Spinal cord (tissue), 10 donors: ENCODE data around the gene THADA. TPM values are rescaled to one million over a fixed set of nuclear protein-coding genes. Genes with fewer than 3 reads are reported as not detected.

Experiments used
- DNase-seq, 6 donors: peaks; one replicate each; pipeline versions ENCODE4 v3.0.0 to v3.0.0-alpha.2; 2013 to 2015; ENCODE audit warnings: low spot score in 6 of 6, low read depth in 4 of 6
- H3K27ac ChIP-seq: one replicate; pipeline ENCODE4 v1.5.1; 2013; ENCODE audit warnings: low read depth, low read length, control low read depth
- H3K27me3 ChIP-seq: one replicate; pipeline ENCODE4 v1.6.1; 2013; ENCODE audit warnings: low read length; ENCODE audit not compliant: control insufficient read depth, insufficient read depth
- H3K36me3 ChIP-seq: one replicate; pipeline ENCODE4 v1.6.1; 2013; ENCODE audit warnings: low read length; ENCODE audit not compliant: control insufficient read depth, insufficient read depth
- H3K4me1 ChIP-seq: one replicate; pipeline ENCODE4 v1.6.1; 2013; ENCODE audit warnings: low read length; ENCODE audit not compliant: control insufficient read depth, insufficient read depth
- H3K4me3 ChIP-seq: one replicate; pipeline ENCODE4 v1.5.1; 2013; ENCODE audit warnings: low read depth, low read length, control low read depth
- H3K9me3 ChIP-seq: one replicate; pipeline ENCODE4 v1.6.1; 2013; ENCODE audit warnings: low read length; ENCODE audit not compliant: control insufficient read depth, insufficient read depth
- WGBS: methylation state at CpG from one replicate; pipeline ENCODE4 v1.1.5; 2013; ENCODE audit warnings: missing lambda C conversion rate; ENCODE audit not compliant: insufficient coverage; 5-methylcytosine and 5-hydroxymethylcytosine counted together
- polyA plus RNA-seq, 2 donors: library from polyadenylated mRNA; unstranded; fragments of 120-200 nt; gene quantifications; one replicate each; pipeline ENCODE4 v1.2.1, GENCODE V29; 2013; ENCODE audit not compliant: insufficient read length in 2 of 2
- total RNA-seq, 2 donors: library from RNA; depleted of rRNA in 1 of 2; stranded (reverse); fragments of 120-200 nt in 1 of 2; fragments of >200 nt in 1 of 2; gene quantifications; one replicate each; pipeline versions ENCODE4 v1.2.3 to v1.2.4, GENCODE V29; 2013 to 2014
- donor health status: healthy.

The THADA gene
- total and polyA plus RNA-seq, 4 donors: 16.5 to 44.8 (median 21.5) TPM

DNA sequence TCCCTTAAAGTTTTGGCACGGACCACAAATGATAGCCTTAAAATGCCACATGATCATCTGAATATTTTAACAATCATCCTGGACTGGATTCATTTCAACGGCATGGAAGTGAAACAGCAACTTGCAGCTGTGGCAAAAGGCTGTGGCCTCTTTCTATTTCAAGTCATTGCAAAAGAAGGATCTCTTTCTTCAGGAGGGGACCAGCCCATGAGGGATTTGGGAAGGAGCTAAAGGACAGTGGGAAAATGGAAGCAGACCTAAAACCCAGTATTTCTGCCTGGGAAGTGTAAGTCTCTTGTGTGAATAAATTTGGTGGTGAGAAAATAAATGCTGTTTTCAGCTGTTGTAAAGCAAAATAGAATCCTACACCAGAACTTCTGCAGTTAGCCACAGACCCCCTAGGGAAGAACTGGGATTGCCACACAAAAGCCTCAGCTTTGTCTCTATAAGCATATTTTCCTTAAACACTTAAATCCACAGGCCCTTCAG is 262.1 kb downstream of the THADA start:
- H3K36me3 ChIP-seq: no peaks in the 10 kb centered on the region
- H3K4me3 ChIP-seq: no peak overlapping the region
- no peaks in the 10 kb centered on the region for H3K27me3 ChIP-seq
- peak in 1 of 6 donors; percentile 29 for DNase-seq
- H3K4me1 ChIP-seq: peaks cover 5% of the 10 kb centered on the region
- peak overlapping the region; percentile 81 for H3K27ac ChIP-seq
- H3K9me3 ChIP-seq: no peaks in the 10 kb centered on the region
- WGBS: 6% methylated on average over 2 of the region's 2 CpGs

DNA sequence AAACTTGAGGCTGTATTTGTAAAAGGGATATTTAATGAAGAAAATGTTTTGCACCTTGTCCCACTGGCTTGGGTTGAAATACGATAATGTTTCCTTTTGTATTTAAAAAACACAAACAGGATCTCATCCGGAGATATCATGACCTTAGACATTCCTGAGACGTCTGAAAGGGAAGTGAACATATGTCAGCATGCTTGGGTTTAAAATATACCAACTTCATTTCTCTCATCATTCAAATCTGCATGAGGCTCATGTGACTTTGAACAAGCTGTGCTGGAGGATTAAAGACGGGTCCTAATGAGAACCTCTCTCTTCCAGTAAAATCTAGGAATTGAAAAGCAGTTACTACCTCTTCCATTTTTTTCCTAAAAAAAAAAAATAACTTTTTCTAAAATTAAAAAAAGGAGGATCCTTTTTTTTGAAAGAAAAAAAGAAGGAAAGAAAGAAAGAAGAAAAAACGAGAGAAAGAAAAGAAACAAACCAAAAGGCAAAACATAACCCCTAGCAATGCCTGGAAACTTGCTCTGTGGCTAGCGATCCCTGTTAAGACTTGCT is 262.7 kb downstream of the THADA start:
- peak overlapping the region; percentile 81 for H3K27ac ChIP-seq
- no peaks in the 10 kb centered on the region for H3K9me3 ChIP-seq
- no peaks in the 10 kb centered on the region for H3K27me3 ChIP-seq
- WGBS: 43% methylated on average over 1 of the region's 6 CpGs
- no peaks in the 10 kb centered on the region for H3K36me3 ChIP-seq
- peak in 1 of 6 donors; percentile 43 for DNase-seq
- H3K4me3 ChIP-seq: no peak overlapping the region
- peaks cover 5% of the 10 kb centered on the region for H3K4me1 ChIP-seq

DNA sequence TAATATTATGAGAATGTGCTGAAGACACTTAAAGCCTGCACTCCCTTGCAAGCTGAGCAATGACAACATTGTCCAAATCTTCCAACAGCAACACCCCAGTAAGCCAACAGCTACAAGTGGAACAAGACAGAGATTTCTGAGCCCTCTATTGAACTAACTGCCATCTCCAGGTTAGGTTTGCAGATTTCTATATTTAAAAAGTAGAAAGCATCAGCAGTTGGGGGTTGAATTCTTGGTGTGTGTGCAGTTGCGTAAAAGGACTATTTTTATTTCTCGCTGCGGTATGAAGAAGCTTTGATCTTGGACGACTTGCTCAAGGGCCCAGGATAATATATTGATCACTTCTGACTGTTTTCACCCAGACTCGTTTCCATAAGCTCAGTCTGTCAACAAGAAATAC is 263.2 kb downstream of the THADA start:
- Histone ChIP-seq H3K4me3 (no peak overlapping the region), H3K9me3 (no peaks in the 10 kb centered on the region), H3K27me3 (no peaks in the 10 kb centered on the region), H3K27ac (peak overlapping the region; percentile 81), H3K36me3 (no peaks in the 10 kb centered on the region), H3K4me1 (peaks cover 5% of the 10 kb centered on the region)
- WGBS: 90% methylated on average over 4 of the region's 5 CpGs
- DNase-seq: peak in 1 of 6 donors; percentile 73

DNA sequence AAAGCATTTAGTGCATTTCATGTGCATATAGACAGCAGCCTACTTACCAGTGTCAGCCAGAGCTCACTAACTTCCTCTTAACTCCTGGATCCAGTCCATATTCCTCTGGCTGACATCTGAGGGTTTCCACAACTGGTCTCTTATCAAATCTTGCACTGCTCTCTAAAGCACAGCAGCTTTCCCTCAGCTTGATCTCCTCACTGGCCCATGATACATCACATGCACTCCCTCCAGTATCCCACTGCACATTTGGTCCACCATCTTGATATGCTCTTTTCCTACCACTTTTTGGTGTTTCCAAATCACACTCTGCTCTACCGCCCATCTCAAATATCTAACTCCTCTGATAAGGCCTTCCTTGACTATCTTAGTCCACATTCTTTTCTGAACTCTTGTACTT is 264.4 kb downstream of the THADA start:
- 100% methylated on average over 1 of the region's 1 CpG for WGBS
- H3K4me3 ChIP-seq: no peak overlapping the region
- no peak for DNase-seq
- no peak overlapping the region for H3K27ac ChIP-seq
- H3K36me3 ChIP-seq: no peaks in the 10 kb centered on the region
- H3K27me3 ChIP-seq: no peaks in the 10 kb centered on the region
- no peaks in the 10 kb centered on the region for H3K9me3 ChIP-seq
- H3K4me1 ChIP-seq: no peaks in the 10 kb centered on the region

DNA sequence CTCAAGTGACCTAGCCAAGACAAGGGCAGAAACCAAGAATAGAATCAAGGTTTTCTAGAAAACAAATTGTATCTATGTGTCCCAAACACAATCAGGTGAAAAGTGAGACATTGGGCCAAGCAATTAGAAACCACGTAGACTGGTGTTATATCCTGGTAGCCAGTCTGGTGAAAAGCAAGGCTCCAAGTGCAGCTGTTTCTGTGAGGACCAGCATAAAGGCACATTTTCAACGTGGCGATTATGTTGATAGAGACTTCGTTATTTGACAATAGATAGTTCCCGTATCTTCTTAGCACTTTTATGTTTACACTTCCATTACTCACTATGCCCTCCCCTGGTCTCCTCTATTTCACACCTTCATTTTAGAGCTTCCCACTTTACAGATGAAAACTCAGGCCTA is 266.2 kb downstream of the THADA start:
- Histone ChIP-seq H3K27me3 (no peaks in the 10 kb centered on the region), H3K4me1 (peaks cover 4% of the 10 kb centered on the region), H3K4me3 (no peak overlapping the region), H3K27ac (no peak overlapping the region), H3K9me3 (no peaks in the 10 kb centered on the region), H3K36me3 (no peaks in the 10 kb centered on the region)
- WGBS: 62% methylated on average over 4 of the region's 5 CpGs
- no peak for DNase-seq

GRCh38 chr2:43328832-43329231 is 267.0 kb downstream of the THADA start:
- Histone ChIP-seq H3K9me3 (no peaks in the 10 kb centered on the region), H3K4me3 (no peak overlapping the region), H3K36me3 (no peaks in the 10 kb centered on the region), H3K27me3 (no peaks in the 10 kb centered on the region), H3K4me1 (peaks cover 6% of the 10 kb centered on the region), H3K27ac (peak overlapping the region; percentile 29)
- DNase-seq: no peak
- WGBS: no CpG with 5 or more reads among the region's 3 CpGs

DNA sequence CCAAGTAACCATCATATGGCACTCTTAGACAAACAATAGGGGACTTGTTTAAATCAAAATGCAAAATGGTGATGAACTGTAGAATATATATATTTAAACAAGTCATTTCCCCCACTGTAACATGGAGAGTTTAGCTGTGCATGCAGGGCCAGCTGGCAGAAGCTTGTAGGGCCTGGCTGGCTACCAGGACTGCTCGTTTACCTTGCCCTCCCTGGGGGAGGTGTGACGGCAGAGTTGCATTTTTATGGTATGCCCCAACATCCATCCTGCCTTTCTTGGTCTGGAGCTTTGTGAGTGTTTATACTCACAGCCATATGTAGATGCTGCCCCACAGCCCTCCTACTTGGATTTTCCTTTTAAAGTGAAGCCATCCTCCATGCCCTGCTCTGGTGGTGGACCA is 267.7 kb downstream of the THADA start:
- H3K4me3 ChIP-seq: no peak overlapping the region
- H3K9me3 ChIP-seq: no peaks in the 10 kb centered on the region
- no peaks in the 10 kb centered on the region for H3K36me3 ChIP-seq
- no peaks in the 10 kb centered on the region for H3K27me3 ChIP-seq
- no peak overlapping the region for H3K27ac ChIP-seq
- peaks cover 6% of the 10 kb centered on the region for H3K4me1 ChIP-seq
- no peak for DNase-seq
- no CpG with 5 or more reads among the region's 2 CpGs for WGBS

GRCh38 chr2:43327119-43327518 is 268.7 kb downstream of the THADA start:
- Histone ChIP-seq H3K9me3 (no peaks in the 10 kb centered on the region), H3K4me1 (peaks cover 6% of the 10 kb centered on the region), H3K27ac (no peak overlapping the region), H3K27me3 (no peaks in the 10 kb centered on the region), H3K36me3 (no peaks in the 10 kb centered on the region), H3K4me3 (no peak overlapping the region)
- WGBS: 43% methylated on average over 1 of the region's 1 CpG
- no peak for DNase-seq

GRCh38 chr2:43326101-43326825 is 269.6 kb downstream of the THADA start:
- Histone ChIP-seq H3K4me1 (peaks cover 6% of the 10 kb centered on the region), H3K9me3 (no peaks in the 10 kb centered on the region), H3K27me3 (no peaks in the 10 kb centered on the region), H3K27ac (no peak overlapping the region), H3K4me3 (no peak overlapping the region), H3K36me3 (no peaks in the 10 kb centered on the region)
- DNase-seq: no peak
- WGBS: 100% methylated on average over 1 of the region's 2 CpGs
